Neural cell (in vitro differentiated cells): ENCODE data around the gene SFRP5. TPM values are rescaled to one million over a fixed set of nuclear protein-coding genes. Genes with fewer than 3 reads are reported as not detected.

ENCODE experiments used
- H2AFZ ChIP-seq: fragments of 200-600, 300-800 bp; sonication (generic), shearing (Covaris generic); 2 replicates; pipeline ENCODE4 v1.6.0; 2014; ENCODE audit warnings: low read depth, mild to moderate bottlenecking, antibody characterized with exemption, low read length, moderate library complexity
- H3F3A ChIP-seq: fragments of 200-600 bp; shearing (Covaris generic); 2 replicates; pipeline ENCODE4 v1.6.1; 2016; ENCODE audit warnings: mild to moderate bottlenecking, moderate library complexity, mixed read lengths, antibody characterized with exemption, low read length; ENCODE audit not compliant: insufficient read depth, poor library complexity, severe bottlenecking
- H3K27ac ChIP-seq: fragments of 200-600, 300-800 bp; sonication (generic), shearing (Covaris generic); 2 replicates; pipeline ENCODE4 v1.5.1; 2014; ENCODE audit warnings: mild to moderate bottlenecking, low read length, moderate library complexity
- H3K27me3 ChIP-seq: fragments of 300-800, 200-600 bp; sonication (generic), shearing (Covaris generic); 2 replicates; pipeline ENCODE4 v1.6.0; 2014; ENCODE audit warnings: mild to moderate bottlenecking, low read depth, low read length, moderate library complexity; ENCODE audit not compliant: insufficient read depth
- H3K36me3 ChIP-seq: fragments of 300-800, 200-600 bp; sonication (generic), shearing (Covaris generic); 2 replicates; pipeline ENCODE4 v1.5.1; 2014; ENCODE audit warnings: mild to moderate bottlenecking, antibody characterized with exemption, low read length, moderate library complexity; ENCODE audit not compliant: insufficient read depth
- H3K4me2 ChIP-seq: fragments of 300-800, 200-600 bp; sonication (generic), shearing (Covaris generic); 2 replicates; pipeline ENCODE4 v1.6.0; 2014; ENCODE audit warnings: mild to moderate bottlenecking, low read length
- H3K4me3 ChIP-seq: fragments of 300-800, 200-600 bp; sonication (generic), shearing (Covaris generic); 2 replicates; pipeline ENCODE4 v1.5.1; 2014; ENCODE audit warnings: mild to moderate bottlenecking, low read length, moderate library complexity
- H3K79me2 ChIP-seq: fragments of 200-600 bp; shearing (Covaris generic); replicated peaks from 2 replicates; pipeline ENCODE4 v1.6.0; 2014; ENCODE audit warnings: mild to moderate bottlenecking, low read length, moderate library complexity; ENCODE audit not compliant: insufficient read depth
- H3K9ac ChIP-seq: fragments of 300-800, 200-600 bp; sonication (generic), shearing (Covaris generic); 2 replicates; pipeline ENCODE4 v1.6.1; 2016; ENCODE audit warnings: mild to moderate bottlenecking, low read length, mixed read lengths
- H3K9me2 ChIP-seq: fragments of 200-600 bp; shearing (Covaris generic); 2 replicates; pipeline ENCODE4 v1.6.1; 2016; ENCODE audit warnings: mild to moderate bottlenecking, low read length, mixed read lengths; ENCODE audit not compliant: insufficient read depth
- H3K9me3 ChIP-seq: fragments of 200-600, 300-800 bp; sonication (generic), shearing (Covaris generic); 2 replicates; pipeline ENCODE4 v1.6.1; 2016; ENCODE audit warnings: mild to moderate bottlenecking, mixed run types, low read length, moderate library complexity, mixed read lengths
- H4K20me1 ChIP-seq: fragments of 200-600 bp; shearing (Covaris generic); 2 replicates; pipeline ENCODE4 v1.6.1; 2016; ENCODE audit warnings: mild to moderate bottlenecking, mixed run types; ENCODE audit not compliant: insufficient read depth
- EP300 ChIP-seq: fragments of 450-650 bp; conservative IDR thresholded peaks from 2 replicates; pipeline ENCODE4 v1.6.1; 2014; ENCODE audit warnings: antibody characterized with exemption, mild to moderate bottlenecking, moderate library complexity; ENCODE audit not compliant: poor library complexity, severe bottlenecking
- EZH2 ChIP-seq: fragments of 200-600, 300-800 bp; shearing (Covaris generic), sonication (generic); IDR thresholded peaks from 2 replicates; pipeline ENCODE4 v1.6.1; 2014; ENCODE audit warnings: antibody characterized with exemption, low read length, borderline replicate concordance, mild to moderate bottlenecking; ENCODE audit not compliant: insufficient read depth, poor library complexity, severe bottlenecking
- MXI1 ChIP-seq: fragments of 450-650 bp; conservative IDR thresholded peaks from 2 replicates; pipeline ENCODE4 v1.6.1; 2014; ENCODE audit warnings: antibody characterized with exemption, mild to moderate bottlenecking; ENCODE audit not compliant: poor library complexity, severe bottlenecking
- POLR2AphosphoS5 ChIP-seq: IDR thresholded peaks from 2 replicates; pipeline ENCODE4 v1.6.1; 2012
- RAD21 ChIP-seq: fragments of 450-650 bp; conservative IDR thresholded peaks from 2 replicates; pipeline ENCODE4 v1.6.1; 2014; ENCODE audit warnings: antibody characterized with exemption, mild to moderate bottlenecking, moderate library complexity
- SMC3 ChIP-seq: fragments of 450-650 bp; conservative IDR thresholded peaks from 2 replicates; pipeline ENCODE4 v1.6.1; 2014; ENCODE audit warnings: antibody characterized with exemption, mild to moderate bottlenecking, moderate library complexity; ENCODE audit not compliant: poor library complexity
- TAF1 ChIP-seq: IDR thresholded peaks from 2 replicates; pipeline ENCODE4 v1.6.1; 2012; ENCODE audit warnings: low read depth
- polyA plus RNA-seq: library from polyadenylated mRNA; depleted of rRNA; stranded (reverse); fragments of >200 nt; gene quantifications from 2 replicates; pipeline ENCODE4 v1.2.3, GENCODE V29; 2014
- TF ChIP-seq, protein P1 (sequence below): IDR thresholded peaks from 2 replicates; pipeline ENCODE4 v1.6.1; 2012; ENCODE audit warnings: borderline replicate concordance
- TF ChIP-seq, protein P2 (sequence below): fragments of 450-650 bp; IDR thresholded peaks from 2 replicates; pipeline ENCODE4 v1.5.1; 2014; ENCODE audit warnings: antibody characterized with exemption, mild to moderate bottlenecking, moderate library complexity; ENCODE audit not compliant: poor library complexity, severe bottlenecking

Gene SFRP5
- polyA plus RNA-seq, 1 donor from 2014 or later = 1.2 TPM

DNA sequence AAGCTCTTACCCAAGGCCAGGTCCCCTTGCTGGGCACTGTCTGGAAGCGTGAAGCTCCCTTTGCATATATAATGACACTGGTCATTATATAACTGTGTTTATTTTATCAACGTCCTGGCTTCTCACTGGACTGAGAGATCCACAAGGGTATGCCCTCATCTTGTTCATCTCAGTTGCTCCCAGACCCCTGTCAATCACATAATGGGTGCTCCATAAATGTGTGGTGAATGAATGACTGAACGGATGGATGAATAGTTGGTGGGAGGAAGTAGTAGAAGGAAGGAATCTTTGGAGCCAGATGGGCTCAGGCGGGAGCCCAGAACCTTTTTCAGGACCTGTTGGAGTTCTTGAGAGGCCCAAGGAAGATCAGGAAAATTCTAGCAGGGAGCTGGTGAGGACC lies 7.7 kb upstream of the SFRP5 start:
- Histone ChIP-seq H2AFZ (no peak overlapping the region), H3F3A (no peaks in the 10 kb centered on the region), H3K27ac (no peak overlapping the region), H3K4me2 (no peak overlapping the region), H3K27me3 (no peaks in the 10 kb centered on the region), H3K9me3 (no peaks in the 10 kb centered on the region), H3K79me2 (no peaks in the 10 kb centered on the region), H3K36me3 (no peaks in the 10 kb centered on the region), H4K20me1 (no peaks in the 10 kb centered on the region), H3K9me2 (no peaks in the 10 kb centered on the region), H3K4me3 (no peak overlapping the region), H3K9ac (no peak overlapping the region)
- TF ChIP-seq, protein P1, sequence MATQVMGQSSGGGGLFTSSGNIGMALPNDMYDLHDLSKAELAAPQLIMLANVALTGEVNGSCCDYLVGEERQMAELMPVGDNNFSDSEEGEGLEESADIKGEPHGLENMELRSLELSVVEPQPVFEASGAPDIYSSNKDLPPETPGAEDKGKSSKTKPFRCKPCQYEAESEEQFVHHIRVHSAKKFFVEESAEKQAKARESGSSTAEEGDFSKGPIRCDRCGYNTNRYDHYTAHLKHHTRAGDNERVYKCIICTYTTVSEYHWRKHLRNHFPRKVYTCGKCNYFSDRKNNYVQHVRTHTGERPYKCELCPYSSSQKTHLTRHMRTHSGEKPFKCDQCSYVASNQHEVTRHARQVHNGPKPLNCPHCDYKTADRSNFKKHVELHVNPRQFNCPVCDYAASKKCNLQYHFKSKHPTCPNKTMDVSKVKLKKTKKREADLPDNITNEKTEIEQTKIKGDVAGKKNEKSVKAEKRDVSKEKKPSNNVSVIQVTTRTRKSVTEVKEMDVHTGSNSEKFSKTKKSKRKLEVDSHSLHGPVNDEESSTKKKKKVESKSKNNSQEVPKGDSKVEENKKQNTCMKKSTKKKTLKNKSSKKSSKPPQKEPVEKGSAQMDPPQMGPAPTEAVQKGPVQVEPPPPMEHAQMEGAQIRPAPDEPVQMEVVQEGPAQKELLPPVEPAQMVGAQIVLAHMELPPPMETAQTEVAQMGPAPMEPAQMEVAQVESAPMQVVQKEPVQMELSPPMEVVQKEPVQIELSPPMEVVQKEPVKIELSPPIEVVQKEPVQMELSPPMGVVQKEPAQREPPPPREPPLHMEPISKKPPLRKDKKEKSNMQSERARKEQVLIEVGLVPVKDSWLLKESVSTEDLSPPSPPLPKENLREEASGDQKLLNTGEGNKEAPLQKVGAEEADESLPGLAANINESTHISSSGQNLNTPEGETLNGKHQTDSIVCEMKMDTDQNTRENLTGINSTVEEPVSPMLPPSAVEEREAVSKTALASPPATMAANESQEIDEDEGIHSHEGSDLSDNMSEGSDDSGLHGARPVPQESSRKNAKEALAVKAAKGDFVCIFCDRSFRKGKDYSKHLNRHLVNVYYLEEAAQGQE = no peak
- no peak for TF ChIP-seq MXI1
- no peak for TF ChIP-seq SMC3
- TF ChIP-seq POLR2AphosphoS5 = no peak
- TF ChIP-seq RAD21 = no peak
- no peak for TF ChIP-seq TAF1
- TF ChIP-seq EZH2 = no peak
- no peak for TF ChIP-seq EP300
- TF ChIP-seq, protein P2, sequence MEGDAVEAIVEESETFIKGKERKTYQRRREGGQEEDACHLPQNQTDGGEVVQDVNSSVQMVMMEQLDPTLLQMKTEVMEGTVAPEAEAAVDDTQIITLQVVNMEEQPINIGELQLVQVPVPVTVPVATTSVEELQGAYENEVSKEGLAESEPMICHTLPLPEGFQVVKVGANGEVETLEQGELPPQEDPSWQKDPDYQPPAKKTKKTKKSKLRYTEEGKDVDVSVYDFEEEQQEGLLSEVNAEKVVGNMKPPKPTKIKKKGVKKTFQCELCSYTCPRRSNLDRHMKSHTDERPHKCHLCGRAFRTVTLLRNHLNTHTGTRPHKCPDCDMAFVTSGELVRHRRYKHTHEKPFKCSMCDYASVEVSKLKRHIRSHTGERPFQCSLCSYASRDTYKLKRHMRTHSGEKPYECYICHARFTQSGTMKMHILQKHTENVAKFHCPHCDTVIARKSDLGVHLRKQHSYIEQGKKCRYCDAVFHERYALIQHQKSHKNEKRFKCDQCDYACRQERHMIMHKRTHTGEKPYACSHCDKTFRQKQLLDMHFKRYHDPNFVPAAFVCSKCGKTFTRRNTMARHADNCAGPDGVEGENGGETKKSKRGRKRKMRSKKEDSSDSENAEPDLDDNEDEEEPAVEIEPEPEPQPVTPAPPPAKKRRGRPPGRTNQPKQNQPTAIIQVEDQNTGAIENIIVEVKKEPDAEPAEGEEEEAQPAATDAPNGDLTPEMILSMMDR = no peak

DNA sequence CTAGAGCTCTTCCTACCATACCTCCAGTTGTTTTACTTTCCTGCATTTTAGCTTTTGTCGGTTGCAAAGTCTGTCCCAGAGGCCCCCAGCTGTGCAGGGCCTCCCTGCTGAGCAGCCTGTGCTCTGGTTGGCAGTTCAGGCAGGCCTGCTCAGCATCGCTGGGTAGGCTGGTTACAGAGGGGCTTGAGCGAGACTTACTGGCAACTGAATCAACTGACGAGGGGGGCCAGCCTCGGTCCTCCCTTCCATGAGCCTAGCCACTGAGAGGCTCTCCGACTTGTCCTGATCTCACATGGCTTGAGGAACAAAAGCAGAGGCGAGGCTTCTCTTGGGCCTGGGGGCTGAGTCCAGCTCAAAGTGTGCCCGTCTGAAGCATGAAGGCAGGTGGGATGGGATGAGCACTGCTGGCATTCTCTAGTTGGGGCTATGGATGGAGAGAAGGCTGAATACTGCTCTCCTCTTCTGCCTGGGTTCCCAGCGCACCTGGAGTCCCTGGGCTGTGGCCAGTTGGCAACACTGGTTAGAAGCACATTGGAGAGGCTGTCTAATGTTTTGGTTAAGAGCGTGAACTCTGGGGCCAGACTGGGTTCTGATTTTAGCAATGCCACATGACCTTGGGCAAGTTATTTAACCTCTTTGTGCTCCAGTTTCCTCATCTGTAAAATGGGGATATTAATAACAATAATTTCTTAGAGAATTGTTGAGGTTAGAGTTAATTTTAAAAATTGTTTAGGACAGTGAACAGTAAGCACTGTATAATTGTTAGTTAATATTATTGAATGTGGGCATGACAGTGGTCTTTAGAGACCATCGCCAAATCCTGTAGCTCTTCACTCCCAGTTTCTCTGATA lies 6.9 kb upstream of the SFRP5 start:
- H3F3A ChIP-seq = no peaks in the 10 kb centered on the region
- H3K4me3 ChIP-seq = no peak overlapping the region
- H3K4me2 ChIP-seq = no peak overlapping the region
- H2AFZ ChIP-seq = no peak overlapping the region
- no peaks in the 10 kb centered on the region for H3K9me3 ChIP-seq
- TF ChIP-seq SMC3 = no peak
- no peak for TF ChIP-seq EP300
- no peak for TF ChIP-seq RAD21
- no peak for TF ChIP-seq TAF1
- TF ChIP-seq, protein P1 = no peak
- no peak for TF ChIP-seq MXI1
- TF ChIP-seq EZH2 = no peak
- TF ChIP-seq POLR2AphosphoS5 = no peak
- TF ChIP-seq, protein P2 = no peak
- H3K27ac ChIP-seq = no peak overlapping the region
- H3K36me3 ChIP-seq = no peaks in the 10 kb centered on the region
- H3K9ac ChIP-seq = no peak overlapping the region
- peaks cover 4% of the 10 kb centered on the region for H3K27me3 ChIP-seq
- H4K20me1 ChIP-seq = no peaks in the 10 kb centered on the region
- no peaks in the 10 kb centered on the region for H3K9me2 ChIP-seq
- no peaks in the 10 kb centered on the region for H3K79me2 ChIP-seq
